Suppressor macrophage treated with lipopolysaccharide for 4 hours (primary cell): Measurements from ENCODE around the gene RRN3.
A peak's percentile ranks its signal among the peaks of the same experiment; 100 is the strongest.
"Not testable (repeated sequence)": the region's sequence is repeated elsewhere in the genome, so short reads cannot be mapped to it uniquely, and the experiment has no call there.

Experiments used
- DNase-seq: peaks from one replicate; pipeline ENCODE4 v3.0.0-alpha.2; 2020

The RRN3 gene

DNA sequence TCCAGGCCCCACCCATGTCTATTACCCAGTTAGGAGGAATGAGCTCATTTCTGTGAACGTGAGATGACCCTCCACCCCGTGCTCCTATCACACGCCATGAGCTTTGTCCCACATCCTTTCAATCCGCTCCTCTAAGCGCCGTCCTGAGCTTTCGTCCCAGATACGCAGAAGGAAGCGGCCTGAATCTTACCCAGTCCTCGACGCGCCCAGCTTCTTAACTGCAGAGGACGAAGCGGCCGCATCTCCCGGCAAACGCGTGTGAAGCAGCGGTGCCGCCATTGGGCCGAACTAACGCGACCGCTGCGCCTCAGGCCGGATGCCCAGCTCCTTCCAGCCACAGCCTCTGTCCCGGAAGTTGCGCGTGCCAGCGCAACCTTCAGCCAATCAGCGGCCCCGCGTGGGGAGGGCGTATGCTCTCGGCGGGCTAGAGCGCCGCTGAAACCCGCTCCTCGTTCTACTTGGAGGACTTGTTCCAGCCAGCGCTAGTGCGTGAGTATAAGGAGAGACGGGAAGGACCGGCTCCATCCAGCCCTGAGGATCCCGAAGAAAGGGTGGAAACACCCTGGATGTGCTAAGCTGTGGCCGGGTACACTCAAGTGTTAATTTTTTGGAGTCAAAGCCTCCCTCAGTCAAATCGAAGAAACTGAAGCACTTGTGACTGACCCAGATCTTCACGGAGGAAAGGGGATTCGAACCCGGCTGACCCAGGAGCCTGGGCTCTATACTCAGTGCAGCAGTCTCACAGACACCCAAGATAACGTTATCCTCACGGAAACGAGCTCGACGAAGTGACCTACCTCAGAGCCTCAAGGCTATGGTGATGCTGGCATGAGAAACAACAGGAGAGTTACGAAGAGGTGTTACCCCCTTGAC, at the start of gene RRN3:
Gene RRN3 (minus strand): TSS at position 318 of the 873 bp plus-strand sequence. CDS start 39 bp downstream, at position 279.
- peak; percentile 92 for DNase-seq

DNA sequence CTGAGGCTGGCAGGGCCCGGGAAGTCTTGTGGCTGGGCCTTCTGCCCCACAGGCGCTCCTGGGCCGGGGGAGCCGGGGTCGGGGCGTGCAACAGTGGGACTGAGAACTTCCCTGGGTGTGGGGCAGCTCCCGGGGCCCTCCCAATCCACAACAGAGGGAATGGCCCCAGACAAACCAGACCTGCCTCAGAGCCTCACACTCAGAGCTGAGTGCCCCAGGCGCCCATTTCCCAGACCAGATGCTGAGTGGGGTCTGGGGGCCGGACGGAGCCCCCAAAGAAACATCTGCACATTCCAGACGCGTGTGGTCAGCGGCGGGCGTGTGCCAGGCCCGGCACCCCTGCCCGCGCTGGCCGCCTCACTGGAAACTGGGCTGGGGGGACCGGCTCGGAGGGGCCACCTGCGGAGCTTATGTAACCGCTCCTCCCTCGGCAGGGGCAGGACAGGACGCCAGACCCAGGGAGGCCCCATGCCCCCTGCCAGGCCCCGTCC, 49.6 kb upstream of the RRN3 start:
- not testable (repeated sequence) for DNase-seq

DNA sequence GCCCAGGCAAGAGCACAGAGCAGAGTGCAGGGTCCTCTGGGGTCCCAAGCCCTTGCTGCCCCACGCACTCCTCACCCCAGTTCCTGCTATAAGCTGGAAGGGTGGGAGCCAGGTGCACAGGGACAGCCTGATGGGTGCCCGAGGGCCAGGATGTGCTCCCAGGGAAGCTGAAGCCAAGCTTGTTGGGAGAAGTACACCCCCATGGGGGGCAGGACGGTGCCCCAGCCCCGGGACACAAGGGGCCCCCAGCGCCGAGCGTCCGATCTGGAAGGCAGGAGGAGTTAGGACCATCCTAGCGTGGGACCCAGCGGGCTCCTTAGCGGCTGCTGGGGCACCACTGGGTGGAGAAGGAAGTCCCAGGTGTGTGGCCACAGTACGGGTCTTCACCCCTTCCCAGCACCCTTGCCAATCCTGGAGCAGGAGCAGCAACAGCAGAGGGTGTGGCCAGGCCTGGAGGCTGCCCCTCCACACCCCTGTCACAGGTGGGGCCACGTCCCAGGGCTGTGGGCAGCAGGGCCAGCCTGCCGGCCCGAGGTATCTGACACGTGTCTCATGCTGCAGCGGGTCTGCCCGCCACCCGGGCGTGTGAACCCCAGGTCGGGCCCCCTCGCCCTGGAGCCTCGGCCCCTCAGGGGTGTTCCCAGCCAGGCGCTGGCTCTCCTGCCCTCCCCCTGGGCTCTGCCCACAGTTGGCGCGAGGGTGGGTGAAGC, 49.0 kb upstream of the RRN3 start:
- DNase-seq: not testable (repeated sequence)

DNA sequence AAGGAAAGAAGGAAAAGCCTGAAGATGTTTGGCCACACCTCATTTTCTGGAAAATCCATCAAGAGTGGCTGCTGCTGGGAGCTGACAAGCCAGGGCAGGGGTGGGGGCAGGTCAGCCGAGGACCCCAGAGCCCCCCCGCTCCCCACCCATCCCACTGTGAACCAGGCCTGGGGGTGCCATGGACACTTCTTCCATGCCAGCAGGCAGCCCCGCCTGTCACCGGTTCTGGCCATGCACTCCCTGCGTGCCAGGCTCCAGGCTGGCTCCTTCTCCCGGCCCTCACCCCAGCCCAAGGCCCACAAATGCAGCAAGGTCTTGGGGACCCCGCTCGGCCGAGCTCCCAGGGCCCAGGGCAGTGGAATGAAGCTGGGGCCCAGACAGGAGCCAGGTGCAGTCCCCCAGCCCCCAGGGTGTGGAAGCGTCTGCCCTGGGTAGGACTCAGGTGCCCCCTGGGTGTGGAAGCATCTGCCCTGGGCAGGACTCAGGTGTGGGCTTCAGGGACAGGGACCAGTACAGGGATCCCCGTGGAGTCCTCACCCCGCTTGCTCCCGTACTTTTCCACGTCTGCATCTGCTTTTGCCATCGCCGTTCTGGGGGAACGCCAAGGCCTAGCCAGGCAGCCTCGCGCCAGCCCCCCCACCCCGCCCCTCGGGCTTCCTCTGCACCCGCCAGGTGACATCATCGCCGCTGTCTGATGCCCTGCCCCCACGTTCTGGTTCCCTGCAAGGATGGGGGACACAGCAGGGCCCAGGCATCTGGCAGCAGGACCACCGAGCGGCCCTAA, 48.2 kb upstream of the RRN3 start:
- not testable (repeated sequence) for DNase-seq

DNA sequence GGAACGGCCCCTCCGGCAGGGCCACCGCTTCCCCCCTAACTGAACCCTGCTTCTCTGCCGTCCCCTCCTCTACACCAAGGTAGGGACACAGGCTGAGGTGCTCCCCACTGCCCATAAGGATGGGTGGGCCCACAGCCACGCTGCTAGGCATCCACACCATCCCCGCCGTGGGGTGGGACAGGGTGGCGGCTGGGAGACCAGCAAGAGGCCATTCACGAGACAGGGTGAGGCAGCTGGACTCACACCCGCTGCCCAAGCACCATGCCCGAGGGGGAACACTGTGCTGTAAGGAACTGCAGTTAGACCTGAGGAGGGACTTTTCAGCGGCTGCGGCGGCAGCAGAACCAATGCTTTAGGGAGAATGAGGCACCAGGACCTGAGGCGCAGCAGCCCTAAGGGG, 47.5 kb upstream of the RRN3 start:
- DNase-seq: no peak

- DNase-seq: not testable (repeated sequence)
Observed at GRCh38 chr16:15140444-15141365, 46.6 kb upstream of the RRN3 start.

DNA sequence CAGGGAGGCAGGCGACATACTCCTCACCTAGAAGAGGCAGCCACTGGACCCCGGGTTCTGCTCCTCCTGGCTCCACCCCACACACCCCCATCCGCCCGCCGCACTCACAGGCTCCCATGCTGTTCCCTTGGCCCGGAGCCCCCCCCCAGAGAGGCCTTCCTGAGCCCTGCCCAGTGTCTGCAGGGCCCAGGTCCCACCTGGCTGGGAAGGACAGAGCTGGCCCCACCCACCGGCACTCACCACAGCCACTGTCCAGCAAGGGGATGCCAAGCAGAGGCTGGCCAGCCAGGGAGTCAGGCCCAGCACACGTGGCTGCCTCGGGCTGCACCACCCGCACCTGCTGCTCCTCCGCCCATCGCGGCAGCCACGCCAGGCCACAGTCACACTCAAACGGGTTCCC, 43.4 kb upstream of the RRN3 start:
- not testable (repeated sequence) for DNase-seq

DNA sequence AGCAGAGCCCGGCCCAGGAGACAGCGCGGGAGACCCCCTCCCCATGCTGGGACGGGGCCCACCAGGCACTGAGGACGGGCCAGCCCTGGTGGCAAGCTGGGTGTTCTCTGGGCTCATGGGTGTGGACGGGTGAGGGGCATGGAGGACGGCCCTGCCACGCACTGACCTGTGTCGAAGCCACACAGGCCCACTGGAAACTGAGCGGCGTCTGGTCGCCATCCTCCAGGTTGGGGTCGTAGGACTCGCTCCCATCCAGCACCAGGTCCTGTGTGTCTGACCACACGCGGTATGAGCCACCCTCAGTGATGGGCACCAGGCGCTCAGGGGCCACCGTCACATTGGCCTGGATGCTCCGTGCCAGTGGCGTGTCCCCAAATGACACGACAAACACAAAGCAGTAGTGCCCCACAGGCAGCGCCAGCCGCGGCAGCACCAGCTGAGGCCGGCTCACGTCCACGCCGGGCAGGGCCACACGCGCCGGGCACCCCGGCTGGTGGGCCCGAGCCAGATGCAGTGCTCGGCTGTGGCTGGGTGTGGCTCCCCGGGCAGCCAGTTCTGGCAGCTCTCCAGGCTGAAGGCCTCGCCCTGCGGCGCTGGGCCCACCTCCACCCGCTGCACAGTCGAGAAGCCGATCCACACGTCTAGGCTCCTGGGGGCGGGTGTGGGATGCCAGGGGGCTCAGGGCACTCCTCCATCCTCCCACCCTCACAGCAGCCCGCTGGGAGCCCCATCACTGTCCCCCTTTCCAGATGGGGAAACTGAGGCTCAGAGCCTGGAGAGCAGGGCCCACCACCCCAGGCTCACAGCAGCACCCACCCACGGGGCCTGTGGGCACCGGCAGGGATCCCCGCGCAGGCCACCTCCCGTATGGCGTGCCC, 41.6 kb upstream of the RRN3 start:
- not testable (repeated sequence) for DNase-seq

- DNase-seq: not testable (repeated sequence)
Observed at GRCh38 chr16:15134752-15135482, 40.8 kb upstream of the RRN3 start.

DNA sequence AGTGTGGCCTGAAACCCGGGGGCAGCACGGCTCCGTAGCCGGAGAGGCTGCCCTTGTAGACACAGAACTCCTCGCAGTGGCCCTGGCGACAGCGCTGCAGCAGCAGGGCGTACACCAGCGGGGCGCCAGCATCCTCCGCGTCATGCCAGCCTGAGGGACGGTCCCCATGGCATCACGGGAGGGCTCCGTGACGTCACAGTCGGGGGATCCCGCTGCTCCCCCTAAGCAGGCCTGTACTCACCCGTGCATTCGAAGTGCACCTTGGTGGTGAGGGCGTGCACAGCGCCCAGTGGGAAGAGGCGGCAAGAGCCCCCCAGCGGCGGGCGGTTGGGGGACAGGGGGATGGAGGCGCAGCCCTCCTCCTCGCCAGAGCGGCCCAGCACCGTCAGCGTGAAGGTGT, 39.5 kb upstream of the RRN3 start:
- not testable (repeated sequence) for DNase-seq

- not testable (repeated sequence) for DNase-seq
Observed at GRCh38 chr16:15132719-15133428, 38.8 kb upstream of the RRN3 start.

- not testable (repeated sequence) for DNase-seq
Observed at GRCh38 chr16:15130943-15131700, 37.0 kb upstream of the RRN3 start.

- not testable (repeated sequence) for DNase-seq
Observed at GRCh38 chr16:15130256-15130932, 36.3 kb upstream of the RRN3 start.

DNA sequence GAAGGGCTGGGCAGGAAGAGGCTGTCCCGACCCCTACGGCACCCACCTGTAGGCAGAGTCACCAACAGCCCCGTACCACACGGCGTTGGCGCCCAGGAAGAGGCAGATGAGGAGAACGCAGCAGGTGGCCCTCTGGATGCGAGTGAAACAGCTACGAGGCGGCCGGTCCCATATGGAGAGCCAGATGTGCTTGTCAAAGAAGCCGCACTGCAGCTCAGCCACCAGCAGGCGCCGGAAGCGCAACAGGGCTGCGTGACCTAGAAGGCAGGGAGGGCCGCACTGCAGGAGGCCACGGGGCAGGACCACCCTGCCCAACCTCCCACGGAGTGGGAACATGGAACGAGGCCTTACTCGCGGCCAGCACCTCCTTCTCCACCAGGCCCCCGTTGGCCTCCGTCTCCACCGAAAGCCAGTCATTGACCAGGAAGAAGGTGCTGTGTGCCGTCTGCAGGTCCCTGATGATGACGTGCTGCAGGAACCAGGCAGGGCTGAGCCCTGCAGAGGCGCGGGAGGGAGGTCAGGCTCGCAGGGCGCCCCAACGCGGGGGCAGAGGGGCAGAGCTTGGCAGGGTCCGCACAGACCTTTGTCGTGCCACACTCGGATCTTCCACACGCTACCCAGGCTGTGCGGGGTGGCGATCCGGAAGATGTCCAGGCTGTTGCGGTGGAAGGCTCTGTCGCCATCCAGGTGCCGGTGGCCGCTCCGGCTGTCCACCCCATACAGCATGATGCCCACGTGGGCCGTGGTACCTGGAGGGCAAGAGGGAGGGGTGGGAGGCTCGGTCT, 33.8 kb upstream of the RRN3 start:
- not testable (repeated sequence) for DNase-seq

GRCh38 chr16:15100372-15100987, 6.4 kb upstream of the RRN3 start:
- not testable (repeated sequence) for DNase-seq

- DNase-seq: not testable (repeated sequence)
Observed at GRCh38 chr16:15099366-15099909, 5.4 kb upstream of the RRN3 start.
